ENCODE results near the gene SPC24. TPM values are rescaled to one million over a fixed set of nuclear protein-coding genes. Genes with fewer than 3 reads are reported as not detected.

The SPC24 gene
- total RNA-seq, 1 experiment from 2014 or later, result 33.9 TPM

DNA sequence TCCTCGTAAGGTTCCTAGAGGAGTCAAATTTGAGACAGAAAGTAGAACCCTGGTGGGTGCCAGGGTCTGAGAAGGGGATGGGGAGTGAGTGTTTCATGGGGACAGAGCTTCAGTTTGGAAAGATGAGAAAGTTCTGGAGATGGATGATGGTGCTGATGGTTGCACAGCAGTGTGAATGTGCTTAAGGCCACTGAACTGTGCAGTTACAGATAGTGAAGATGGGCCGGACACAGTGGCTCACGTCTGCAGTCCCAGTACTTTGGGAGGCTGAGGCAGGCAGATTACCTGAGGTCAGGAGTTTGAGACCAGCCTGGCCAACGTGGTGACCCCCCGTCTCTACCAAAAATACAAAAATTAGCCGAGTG lies 917 bp downstream of the SPC24 start:
- ATAC-seq (no peak), DNase-seq (ENCODE audit: low read depth, low spot score) (no peak)
- Histone ChIP-seq H3K27ac (ENCODE audit: low read depth, low read length) (peak overlapping the region; percentile 76), H4K20me1 (ENCODE audit: insufficient read depth) (no peaks in the 10 kb centered on the region), H3K9me2 (ENCODE audit: insufficient read depth) (no peaks in the 10 kb centered on the region), H3K4me2 (ENCODE audit: low read length) (peak overlapping the region; percentile 95), H3K9me3 (ENCODE audit: control insufficient read depth in 1 of 2, insufficient read depth in 1 of 2, low read depth in 1 of 2, low read length in 2 of 2) (no peaks in the 10 kb centered on the region), H3K27me3 (ENCODE audit: insufficient read depth, low read length) (no peaks in the 10 kb centered on the region), H2AFZ (ENCODE audit: low read depth, low read length, poor library complexity, severe bottlenecking) (no peak overlapping the region), H3K36me3 (ENCODE audit: control insufficient read depth in 1 of 2, insufficient read depth in 2 of 2, low read length in 2 of 2) (no peaks in the 10 kb centered on the region), H3K79me2 (ENCODE audit: insufficient read depth, low read length) (peaks cover 50% of the 10 kb centered on the region), H3K4me1 (ENCODE audit: control insufficient read depth in 1 of 2, insufficient read depth in 2 of 2, low read length in 2 of 2) (peaks cover 44 to 45% of the 10 kb centered on the region in 2 experiments), H3K9ac (ENCODE audit: low read length) (peak overlapping the region; percentile 89), H3K4me3 (replicated peaks in 1 of 2; ENCODE audit: low read depth in 1 of 2, low read length in 2 of 2) (peak overlapping the region; percentile 83 to 89)
- intact Hi-C loops (cut with micrococcal nuclease), result no loop called here
- no peak for TF ChIP-seq CEBPB (IDR thresholded peaks at IDR 0.05; ENCODE audit: low read depth)
- TF ChIP-seq TCF7L2 (IDR thresholded peaks at IDR 0.05; ENCODE audit: borderline replicate concordance, extremely low read depth, insufficient read depth, insufficient read length), result no peak
- TF ChIP-seq ZBTB33 (IDR thresholded peaks at IDR 0.05; ENCODE audit: extremely low read depth, insufficient replicate concordance, low read length), result no peak
- ChIA-PET CTCF (no interaction called here), POLR2A (no interaction called here), RAD21 (ENCODE audit: low non-redundant PET in 1 of 2, low total read pairs in 2 of 2, uncharacterized antibody in 2 of 2, unreplicated experiment in 2 of 2) (no interaction called here)
- no TSS peak for BruUV-seq (replicated peaks)

DNA sequence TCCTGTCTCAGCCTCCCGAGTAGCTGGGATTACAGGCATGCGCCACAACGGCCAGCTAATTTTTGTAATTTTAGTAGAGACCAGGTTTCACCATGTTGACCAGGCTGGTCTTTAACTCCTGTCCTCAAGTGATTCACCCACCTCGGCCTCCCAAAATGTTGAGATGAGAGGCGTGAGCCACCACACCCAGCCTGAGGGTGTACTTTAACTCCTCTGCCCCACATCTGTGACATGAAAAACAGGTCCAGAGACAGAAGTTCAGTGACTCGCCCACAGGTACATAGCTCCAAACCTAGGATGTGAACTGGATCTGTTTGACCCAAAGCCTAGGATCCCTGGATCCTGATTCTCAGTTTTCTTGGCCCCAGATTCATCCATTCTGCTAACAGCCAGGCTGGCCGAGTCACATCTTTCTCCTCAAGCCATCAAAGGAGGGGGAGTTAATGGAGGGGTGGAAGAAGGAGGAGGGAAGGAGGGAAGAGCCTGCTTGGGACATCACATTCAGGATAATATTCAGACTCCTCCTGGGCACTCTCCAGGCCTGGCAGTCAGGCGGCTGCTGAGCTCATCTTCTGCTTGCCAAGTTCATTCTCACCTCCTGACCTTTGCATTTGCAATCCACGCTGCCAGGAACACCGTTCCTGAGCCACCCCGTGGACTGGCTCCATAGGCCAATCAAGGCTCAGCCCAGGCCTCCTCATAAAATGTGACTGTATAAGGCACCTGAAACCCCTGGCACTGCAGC lies 3.1 kb downstream of the SPC24 start:
- Histone ChIP-seq H3K4me3 (replicated peaks in 1 of 2; ENCODE audit: low read depth in 1 of 2, low read length in 2 of 2) (no peak overlapping the region), H3K9me2 (ENCODE audit: insufficient read depth) (no peaks in the 10 kb centered on the region), H4K20me1 (ENCODE audit: insufficient read depth) (no peaks in the 10 kb centered on the region), H3K4me2 (ENCODE audit: low read length) (peak overlapping the region; percentile 15; the same call in 1 of the 2 replicates), H3K27ac (ENCODE audit: low read depth, low read length) (peak overlapping the region; percentile 34), H3K4me1 (ENCODE audit: control insufficient read depth in 1 of 2, insufficient read depth in 2 of 2, low read length in 2 of 2) (peaks cover 41 to 45% of the 10 kb centered on the region in 2 experiments), H3K36me3 (ENCODE audit: control insufficient read depth in 1 of 2, insufficient read depth in 2 of 2, low read length in 2 of 2) (peaks cover 0 to 13% of the 10 kb centered on the region in 2 experiments; a peak in 1 of 4 replicates), H3K27me3 (ENCODE audit: insufficient read depth, low read length) (no peaks in the 10 kb centered on the region), H2AFZ (ENCODE audit: low read depth, low read length, poor library complexity, severe bottlenecking) (no peak overlapping the region), H3K9ac (ENCODE audit: low read length) (no peak overlapping the region), H3K9me3 (ENCODE audit: control insufficient read depth in 1 of 2, insufficient read depth in 1 of 2, low read depth in 1 of 2, low read length in 2 of 2) (no peaks in the 10 kb centered on the region), H3K79me2 (ENCODE audit: insufficient read depth, low read length) (peaks cover 53% of the 10 kb centered on the region)
- ATAC-seq (no peak), DNase-seq (ENCODE audit: low read depth, low spot score) (no peak)
- CTCF ChIA-PET, result no interaction called here
- intact Hi-C loops (cut with micrococcal nuclease), result no loop called here
- RAD21 ChIA-PET (ENCODE audit: low non-redundant PET in 1 of 2, low total read pairs in 2 of 2, uncharacterized antibody in 2 of 2, unreplicated experiment in 2 of 2), result no interaction called here
- POLR2A ChIA-PET, result no interaction called here
- BruUV-seq (replicated peaks), result TSS peak; percentile 37
- no peak for TF ChIP-seq TCF7L2 (IDR thresholded peaks at IDR 0.05; ENCODE audit: borderline replicate concordance, extremely low read depth, insufficient read depth, insufficient read length)
- no peak for TF ChIP-seq ZFX (IDR thresholded peaks at IDR 0.05)
- TF ChIP-seq EGR1 (IDR thresholded peaks at IDR 0.05; ENCODE audit: low read depth), result no peak
- no peak for TF ChIP-seq ATF3 (IDR thresholded peaks at IDR 0.05)
- TF ChIP-seq CEBPB (IDR thresholded peaks at IDR 0.05; ENCODE audit: low read depth), result no peak
- TF ChIP-seq EZH2 (IDR thresholded peaks at IDR 0.05), result no peak
- TF ChIP-seq CBX3 (IDR thresholded peaks at IDR 0.05; ENCODE audit: low read depth), result no peak
- no peak for TF ChIP-seq SRF (IDR thresholded peaks at IDR 0.05; ENCODE audit: low read depth)
- no peak for TF ChIP-seq ZBTB33 (IDR thresholded peaks at IDR 0.05; ENCODE audit: extremely low read depth, insufficient replicate concordance, low read length)
- TF ChIP-seq ELF1 (IDR thresholded peaks at IDR 0.05; ENCODE audit: borderline replicate concordance, low read depth), result no peak
- TF ChIP-seq, protein P1, sequence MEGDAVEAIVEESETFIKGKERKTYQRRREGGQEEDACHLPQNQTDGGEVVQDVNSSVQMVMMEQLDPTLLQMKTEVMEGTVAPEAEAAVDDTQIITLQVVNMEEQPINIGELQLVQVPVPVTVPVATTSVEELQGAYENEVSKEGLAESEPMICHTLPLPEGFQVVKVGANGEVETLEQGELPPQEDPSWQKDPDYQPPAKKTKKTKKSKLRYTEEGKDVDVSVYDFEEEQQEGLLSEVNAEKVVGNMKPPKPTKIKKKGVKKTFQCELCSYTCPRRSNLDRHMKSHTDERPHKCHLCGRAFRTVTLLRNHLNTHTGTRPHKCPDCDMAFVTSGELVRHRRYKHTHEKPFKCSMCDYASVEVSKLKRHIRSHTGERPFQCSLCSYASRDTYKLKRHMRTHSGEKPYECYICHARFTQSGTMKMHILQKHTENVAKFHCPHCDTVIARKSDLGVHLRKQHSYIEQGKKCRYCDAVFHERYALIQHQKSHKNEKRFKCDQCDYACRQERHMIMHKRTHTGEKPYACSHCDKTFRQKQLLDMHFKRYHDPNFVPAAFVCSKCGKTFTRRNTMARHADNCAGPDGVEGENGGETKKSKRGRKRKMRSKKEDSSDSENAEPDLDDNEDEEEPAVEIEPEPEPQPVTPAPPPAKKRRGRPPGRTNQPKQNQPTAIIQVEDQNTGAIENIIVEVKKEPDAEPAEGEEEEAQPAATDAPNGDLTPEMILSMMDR (IDR thresholded peaks at IDR 0.05 in 2 of 3, conservative IDR thresholded peaks at IDR 0.05 in 1 of 3; ENCODE audit: borderline replicate concordance in 1 of 3, insufficient read depth in 1 of 3, low read depth in 2 of 3, low read length in 2 of 3), result no peak
- TF ChIP-seq SIN3A (IDR thresholded peaks at IDR 0.05; ENCODE audit: low read depth), result no peak

Data from HCT116 (cell line).